ENCODE data around the gene TIAM1. TPM values are rescaled to one million over a fixed set of nuclear protein-coding genes. Genes with fewer than 3 reads are reported as not detected.
A peak's percentile ranks its signal among the peaks of the same experiment; 100 is the strongest.

TIAM1 gene
- total RNA-seq, 6 donors from 2014 or later = 13.4 to 32.1 (median 19.5) TPM

- Histone ChIP-seq H3K27me3 (no peaks in the 10 kb centered on the region), H3K36me3 (no peaks in the 10 kb centered on the region), H3K27ac (peak overlapping the region in 2 of 4 donors; percentile 20 to 53), H3K4me3 (no peak overlapping the region), H3K4me1 (peaks cover 23 to 41% (median 33%) of the 10 kb centered on the region in 4 donors), H3K9me3 (no peaks in the 10 kb centered on the region)
- WGBS, 2 donors = 61 to 64% methylated on average over 6 of the region's 6 CpGs
- ATAC-seq (ENCODE audit: low FRiP score in 2 of 2) (no peak), DNase-seq (no peak)
- TF ChIP-seq EP300 (IDR thresholded peaks at IDR 0.05) (no peak), POLR2AphosphoS5 (IDR thresholded peaks at IDR 0.05) (peak in 1 of 2 donors; percentile 25)
Observed at GRCh38 chr21:31172328-31172727, 171.7 kb downstream of the TIAM1 start.

GRCh38 chr21:31164713-31165694 lies 179.1 kb downstream of the TIAM1 start:
- H3K27ac ChIP-seq = no peak overlapping the region
- WGBS, 2 donors = 89 to 91% methylated on average over 8 of the region's 8 CpGs
- H3K27me3 ChIP-seq = no peaks in the 10 kb centered on the region
- ATAC-seq (ENCODE audit: low FRiP score in 2 of 2) = no peak
- DNase-seq = no peak
- no peaks in the 10 kb centered on the region for H3K36me3 ChIP-seq
- H3K4me3 ChIP-seq = no peak overlapping the region
- H3K4me1 ChIP-seq = peaks cover 0 to 3% (median under 1%) of the 10 kb centered on the region in 4 donors
- H3K9me3 ChIP-seq = no peaks in the 10 kb centered on the region
- no peak for TF ChIP-seq POLR2AphosphoS5 (IDR thresholded peaks at IDR 0.05)
- no peak for TF ChIP-seq POLR2A (IDR thresholded peaks at IDR 0.05)
- TF ChIP-seq, protein P1, sequence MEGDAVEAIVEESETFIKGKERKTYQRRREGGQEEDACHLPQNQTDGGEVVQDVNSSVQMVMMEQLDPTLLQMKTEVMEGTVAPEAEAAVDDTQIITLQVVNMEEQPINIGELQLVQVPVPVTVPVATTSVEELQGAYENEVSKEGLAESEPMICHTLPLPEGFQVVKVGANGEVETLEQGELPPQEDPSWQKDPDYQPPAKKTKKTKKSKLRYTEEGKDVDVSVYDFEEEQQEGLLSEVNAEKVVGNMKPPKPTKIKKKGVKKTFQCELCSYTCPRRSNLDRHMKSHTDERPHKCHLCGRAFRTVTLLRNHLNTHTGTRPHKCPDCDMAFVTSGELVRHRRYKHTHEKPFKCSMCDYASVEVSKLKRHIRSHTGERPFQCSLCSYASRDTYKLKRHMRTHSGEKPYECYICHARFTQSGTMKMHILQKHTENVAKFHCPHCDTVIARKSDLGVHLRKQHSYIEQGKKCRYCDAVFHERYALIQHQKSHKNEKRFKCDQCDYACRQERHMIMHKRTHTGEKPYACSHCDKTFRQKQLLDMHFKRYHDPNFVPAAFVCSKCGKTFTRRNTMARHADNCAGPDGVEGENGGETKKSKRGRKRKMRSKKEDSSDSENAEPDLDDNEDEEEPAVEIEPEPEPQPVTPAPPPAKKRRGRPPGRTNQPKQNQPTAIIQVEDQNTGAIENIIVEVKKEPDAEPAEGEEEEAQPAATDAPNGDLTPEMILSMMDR (IDR thresholded peaks at IDR 0.05) = no peak
- no peak for TF ChIP-seq EP300 (IDR thresholded peaks at IDR 0.05)

DNA sequence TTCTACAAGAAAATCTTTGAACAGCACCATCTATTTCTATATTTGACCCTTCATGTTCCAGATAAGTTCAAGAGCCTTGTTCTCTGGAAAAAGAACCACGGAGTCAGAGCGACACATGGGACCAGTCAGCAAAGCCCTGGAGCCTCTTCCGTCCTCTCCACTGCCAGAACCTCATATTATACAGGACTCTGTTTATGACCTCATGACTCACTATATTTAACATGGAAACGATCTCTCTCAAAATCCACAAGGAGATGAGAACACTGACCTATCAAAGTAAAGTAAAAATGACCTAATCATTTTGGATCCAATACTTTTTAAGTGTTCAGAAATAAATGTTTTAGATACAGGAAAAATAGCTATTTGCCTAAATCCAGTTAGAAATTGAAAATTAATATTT lies 181.2 kb downstream of the TIAM1 start:
- H3K36me3 ChIP-seq = no peaks in the 10 kb centered on the region
- no peak overlapping the region for H3K27ac ChIP-seq
- ATAC-seq (ENCODE audit: low FRiP score in 2 of 2) (no peak), DNase-seq (no peak)
- H3K4me3 ChIP-seq = no peak overlapping the region
- no peak for TF ChIP-seq POLR2A (IDR thresholded peaks at IDR 0.05)
- no peak for TF ChIP-seq POLR2AphosphoS5 (IDR thresholded peaks at IDR 0.05)
- no peak for TF ChIP-seq EP300 (IDR thresholded peaks at IDR 0.05)
- TF ChIP-seq, protein P1 (IDR thresholded peaks at IDR 0.05) = no peak
- H3K9me3 ChIP-seq = no peaks in the 10 kb centered on the region
- 70 to 78% methylated on average over 4 of the region's 4 CpGs for WGBS, 2 donors
- H3K27me3 ChIP-seq = no peaks in the 10 kb centered on the region
- peaks cover 0 to 4% (median 1%) of the 10 kb centered on the region in 4 donors for H3K4me1 ChIP-seq

DNA sequence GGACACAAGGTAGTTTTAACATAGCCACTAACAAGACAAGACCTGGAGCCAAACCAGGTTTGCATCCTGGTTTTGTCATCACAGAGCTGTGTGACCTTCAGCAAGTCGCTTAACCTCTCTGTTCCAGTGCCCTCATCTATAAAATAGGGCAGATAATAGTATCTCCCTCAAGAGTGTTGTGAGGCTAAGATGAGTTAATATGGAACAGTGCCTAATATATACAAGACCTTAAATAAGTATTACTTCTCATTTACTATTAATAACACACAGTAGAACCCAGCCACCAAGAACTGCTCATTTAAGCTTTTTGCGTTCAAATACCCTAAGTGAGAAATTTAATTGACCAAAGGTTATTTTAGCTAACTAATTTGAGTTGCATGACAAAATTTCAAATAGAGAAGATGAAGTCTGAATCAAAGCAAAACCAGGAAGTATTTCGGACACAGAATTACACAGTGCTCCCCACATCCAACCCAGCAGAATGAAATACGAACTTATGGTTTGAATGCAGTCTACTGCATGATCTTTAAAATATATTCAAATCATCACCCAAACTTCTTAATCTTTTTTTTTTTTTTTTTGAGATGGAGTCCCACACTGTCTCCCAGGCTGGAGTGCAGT lies 181.9 kb downstream of the TIAM1 start:
- H3K9me3 ChIP-seq = peaks cover 0 to 3% (median 2%) of the 10 kb centered on the region in 4 donors
- peaks cover 0 to 4% (median 1%) of the 10 kb centered on the region in 4 donors for H3K4me1 ChIP-seq
- DNase-seq = no peak
- ATAC-seq (ENCODE audit: low FRiP score in 2 of 2) = no peak
- TF ChIP-seq POLR2AphosphoS5 (IDR thresholded peaks at IDR 0.05) = no peak
- H3K27me3 ChIP-seq = no peaks in the 10 kb centered on the region
- WGBS, 2 donors = 82 to 86% methylated on average over 4 of the region's 4 CpGs
- H3K36me3 ChIP-seq = no peaks in the 10 kb centered on the region
- H3K27ac ChIP-seq = no peak overlapping the region
- no peak overlapping the region for H3K4me3 ChIP-seq

DNA sequence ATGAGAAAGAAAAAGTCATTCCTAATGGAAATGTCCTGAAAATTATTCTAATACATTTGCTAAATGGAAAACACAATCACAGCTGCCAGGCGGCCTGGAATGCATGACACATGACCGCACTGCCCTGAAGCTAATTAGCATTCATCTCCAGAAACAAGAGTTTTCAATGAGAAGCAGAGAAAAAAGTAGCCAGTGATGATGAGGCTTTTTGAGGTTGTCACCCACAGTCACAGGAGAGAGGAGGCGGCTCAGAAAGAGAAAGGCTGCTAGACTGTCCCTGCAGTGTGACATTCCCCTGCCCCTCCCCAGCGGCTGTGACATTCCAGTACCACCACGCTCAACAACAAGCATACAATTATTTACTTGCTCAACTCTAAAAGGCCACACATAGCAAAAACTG lies 182.9 kb downstream of the TIAM1 start:
- no peak overlapping the region for H3K4me3 ChIP-seq
- DNase-seq = no peak

More for the DNA sequence above, 182.9 kb downstream of the TIAM1 start:
- 53 to 68% methylated on average over 5 of the region's 5 CpGs for WGBS, 2 donors
- Histone ChIP-seq H3K4me1 (peaks cover 0 to 4% (median 1%) of the 10 kb centered on the region in 4 donors), H3K27me3 (no peaks in the 10 kb centered on the region), H3K9me3 (peaks cover 8 to 14% (median 12%) of the 10 kb centered on the region in 4 donors), H3K36me3 (no peaks in the 10 kb centered on the region), H3K27ac (no peak overlapping the region)
- no peak for ATAC-seq (ENCODE audit: low FRiP score in 2 of 2)
- TF ChIP-seq POLR2AphosphoS5 (IDR thresholded peaks at IDR 0.05) (no peak), POLR2A (IDR thresholded peaks at IDR 0.05) (no peak), EP300 (IDR thresholded peaks at IDR 0.05) (no peak)
- TF ChIP-seq, protein P1 (IDR thresholded peaks at IDR 0.05) = no peak
